Kidney (tissue), 14 donors: ENCODE data around the gene TFDP1. TPM values are rescaled to one million over a fixed set of nuclear protein-coding genes. Genes with fewer than 3 reads are reported as not detected.

ENCODE experiments used
- DNase-seq, 5 donors: peaks; one replicate each; pipeline ENCODE4 v3.0.0-alpha.2; 2013 to 2020
- FAIRE-seq: peaks from 2 replicates; lab custom pipeline; 2012; peaks lifted over from hg19 to GRCh38; lab: Jason Lieb, UNC
- H3K27ac ChIP-seq, 2 donors: one replicate each; pipeline ENCODE4 v1.7.0; 2013; ENCODE audit warnings: low read depth in 2 of 2, low read length in 2 of 2, inconsistent platforms in 1 of 2
- H3K27me3 ChIP-seq: one replicate; pipeline ENCODE4 v1.7.1; 2013; ENCODE audit warnings: low read length, inconsistent platforms; ENCODE audit not compliant: control insufficient read depth, insufficient read depth
- H3K36me3 ChIP-seq, 3 donors: one replicate each; pipeline versions ENCODE4 v1.7.0 to v1.7.1; 2013; ENCODE audit warnings: low read length in 3 of 3, control low read depth in 1 of 3, inconsistent platforms in 1 of 3; ENCODE audit not compliant: insufficient read depth in 3 of 3, control insufficient read depth in 2 of 3
- H3K4me1 ChIP-seq, 3 donors: one replicate each; pipeline versions ENCODE4 v1.7.0 to v1.7.1; 2013; ENCODE audit warnings: low read length in 3 of 3, inconsistent platforms in 1 of 3, low read depth in 1 of 3; ENCODE audit not compliant: control insufficient read depth in 2 of 3, insufficient read depth in 2 of 3
- H3K4me3 ChIP-seq, 3 donors: one replicate each; pipeline versions ENCODE4 v1.7.0 to v1.8.1; 2013; ENCODE audit warnings: low read length in 3 of 3, control low read depth in 1 of 3, inconsistent platforms in 1 of 3
- H3K9ac ChIP-seq, 3 donors: one replicate each; pipeline versions ENCODE4 v1.7.0 to v1.7.1; 2013; ENCODE audit warnings: low read length in 3 of 3, control low read depth in 1 of 3, inconsistent platforms in 1 of 3
- H3K9me3 ChIP-seq, 3 donors: one replicate each; pipeline versions ENCODE4 v1.7.0 to v1.7.1; 2013; ENCODE audit warnings: low read length in 3 of 3, control low read depth in 1 of 3, inconsistent platforms in 1 of 3; ENCODE audit not compliant: control insufficient read depth in 2 of 3, insufficient read depth in 1 of 3
- CTCF ChIP-seq: IDR thresholded peaks from 3 replicates; pipeline ENCODE4 v1.5.1; 2012; ENCODE audit warnings: mild to moderate bottlenecking, moderate library complexity, borderline replicate concordance; ENCODE audit not compliant: insufficient read depth; ENCODE audit errors: extremely low read depth
- intact Hi-C: fragments of 100-400 bp; cut with DNase I; formaldehyde crosslinking; loops from one replicate; pipeline ENCODE4 v1.11.1; 2022
- polyA plus RNA-seq: library from polyadenylated mRNA; stranded (reverse); fragments of 350-450 nt; fragmentation: Illumina TruSeq; extraction: RNeasy Lipid Tissue Mini Kit (QIAGEN cat#74804); gene quantifications from one replicate; pipeline ENCODE4 v1.2.3, GENCODE V29; 2014; ENCODE audit warnings: low read depth, low replicate concordance; ENCODE audit not compliant: insufficient read depth
- total RNA-seq: library from RNA; stranded (reverse); fragmentation: NEBNext Ultra II Directional; extraction: Animal tissue kit (Norgen Biotek cat#: 25700); gene quantifications from one replicate; pipeline ENCODE4 v1.2.1, GENCODE V29; 2021
- donor health status: control.
- donor health status: control.
- donor health status: control.
- donor health status: control.
- donor health status: control.
- donor health status: DM: yes; HTN: yes; CAD: no.
- donor health status: Normal renal cell carcinoma (clear cell type).

Gene TFDP1
- total and polyA plus RNA-seq, 2 donors from 2014 or later = 33.8 to 46.9 TPM

- peak in 2 of 5 donors; percentile 59 to 68 for DNase-seq
- Histone ChIP-seq H3K27ac (no peak overlapping the region), H3K27me3 (no peaks in the 10 kb centered on the region), H3K9me3 (no peaks in the 10 kb centered on the region), H3K4me3 (no peak overlapping the region), H3K36me3 (peaks cover 0 to 6% (median 5%) of the 10 kb centered on the region in 3 donors), H3K4me1 (peaks cover 0 to 34% (median 29%) of the 10 kb centered on the region in 3 donors), H3K9ac (no peak overlapping the region)
- intact Hi-C loops = no loop called here
- no peak for FAIRE-seq
- no peak for TF ChIP-seq CTCF
Measured at GRCh38 chr13:113542751-113543424, 41.7 kb upstream of the TFDP1 start.

GRCh38 chr13:113544071-113544891 is 40.3 kb upstream of the TFDP1 start:
- intact Hi-C loops = no loop called here
- peaks cover 0 to 36% (median 29%) of the 10 kb centered on the region in 3 donors for H3K4me1 ChIP-seq
- no peak overlapping the region for H3K9ac ChIP-seq
- H3K4me3 ChIP-seq = no peak overlapping the region
- H3K27ac ChIP-seq = peak overlapping the region; percentile 47 to 82
- DNase-seq = peak; percentile 56 to 80 (median 73)
- H3K9me3 ChIP-seq = no peaks in the 10 kb centered on the region
- no peak for TF ChIP-seq CTCF
- no peaks in the 10 kb centered on the region for H3K27me3 ChIP-seq
- peaks cover 0 to 6% (median 2%) of the 10 kb centered on the region in 3 donors for H3K36me3 ChIP-seq
- FAIRE-seq = no peak

- H3K9me3 ChIP-seq = no peaks in the 10 kb centered on the region
- DNase-seq (peak in 2 of 5 donors; percentile 50 to 55), FAIRE-seq (no peak)
- no peak for TF ChIP-seq CTCF
- peak overlapping the region; percentile 53 to 82 for H3K27ac ChIP-seq
- peaks cover 0 to 36% (median 29%) of the 10 kb centered on the region in 3 donors for H3K4me1 ChIP-seq
- H3K4me3 ChIP-seq = no peak overlapping the region
- H3K36me3 ChIP-seq = peaks cover 0 to 4% (median 0%) of the 10 kb centered on the region in 3 donors
- no peaks in the 10 kb centered on the region for H3K27me3 ChIP-seq
- H3K9ac ChIP-seq = no peak overlapping the region
- intact Hi-C loops = no loop called here
Measured at GRCh38 chr13:113544896-113545295, 39.7 kb upstream of the TFDP1 start.
